Stomach (tissue), 4 donors: Measurements from ENCODE around the gene PAK2.

Experiments used
- CTCF ChIP-seq, 7 experiments: fragments of 450-650 bp in 4 of 7; fragments of 200-600 bp in 3 of 7; sonication (generic) in 3 of 7; IDR thresholded peaks; one replicate each; pipeline ENCODE4 v1.5.1; 2016 to 2019; ENCODE audit warnings: antibody characterized with exemption in 7 of 7, control low read depth in 2 of 7, mild to moderate bottlenecking in 1 of 7
- EP300 ChIP-seq: sonication (generic); formaldehyde crosslinking; IDR thresholded peaks from one replicate; pipeline ENCODE4 v1.6.1; 2017; ENCODE audit warnings: antibody characterized with exemption
- POLR2A ChIP-seq, 4 donors: fragments of 450-650 bp; IDR thresholded peaks; one replicate each; pipeline ENCODE4 v1.6.1; 2016; ENCODE audit warnings: antibody characterized with exemption in 4 of 4, control low read depth in 2 of 4, mild to moderate bottlenecking in 1 of 4, moderate library complexity in 1 of 4
- POLR2AphosphoS5 ChIP-seq, 3 donors: sonication (generic); formaldehyde crosslinking; IDR thresholded peaks; one replicate each; pipeline ENCODE4 v1.6.1; 2016; ENCODE audit warnings: antibody characterized with exemption in 3 of 3

- TF ChIP-seq POLR2A (IDR thresholded peaks at IDR 0.05) = no peak
- no peak for TF ChIP-seq CTCF (IDR thresholded peaks at IDR 0.05)
- no peak for TF ChIP-seq POLR2AphosphoS5 (IDR thresholded peaks at IDR 0.05)
- TF ChIP-seq EP300 = no peak
Observed at GRCh38 chr3:196804773-196805172, 65.1 kb downstream of the PAK2 start.
